C4-2B (cell line): ENCODE data around the gene AP1M1.

Experiments
- H3K27ac ChIP-seq: fragments of 450-650 bp; 2 replicates; pipeline ENCODE4 v1.5.1; 2017
- ZFX ChIP-seq: fragments of 450-650 bp; IDR thresholded peaks from 2 replicates; pipeline ENCODE4 v1.6.1; 2017
- TF ChIP-seq, protein P1 (sequence below): fragments of 450-650 bp; conservative IDR thresholded peaks from 2 replicates; pipeline ENCODE4 v1.5.1; 2017; ENCODE audit warnings: mild to moderate bottlenecking

The AP1M1 gene

DNA sequence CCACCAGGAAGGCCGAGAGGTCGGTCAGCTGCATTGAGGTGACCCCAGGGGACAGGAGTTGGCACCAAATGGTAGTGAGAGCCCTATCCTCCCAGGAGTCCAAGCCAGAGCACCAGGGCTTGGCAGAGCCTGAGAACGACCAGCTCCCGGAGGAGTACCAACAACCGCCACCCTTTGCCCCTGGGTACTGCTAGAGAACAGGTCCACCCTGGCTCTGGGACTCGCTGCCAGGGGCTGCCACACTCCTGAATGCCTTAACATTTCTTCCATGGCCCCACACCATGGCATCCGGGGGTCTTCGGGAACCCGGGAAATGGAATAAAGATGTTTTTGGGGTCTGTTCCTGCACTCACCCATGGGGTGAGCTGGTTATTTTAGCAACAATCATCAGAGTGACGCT lies 40.1 kb upstream of the AP1M1 start:
- TF ChIP-seq, protein P1, sequence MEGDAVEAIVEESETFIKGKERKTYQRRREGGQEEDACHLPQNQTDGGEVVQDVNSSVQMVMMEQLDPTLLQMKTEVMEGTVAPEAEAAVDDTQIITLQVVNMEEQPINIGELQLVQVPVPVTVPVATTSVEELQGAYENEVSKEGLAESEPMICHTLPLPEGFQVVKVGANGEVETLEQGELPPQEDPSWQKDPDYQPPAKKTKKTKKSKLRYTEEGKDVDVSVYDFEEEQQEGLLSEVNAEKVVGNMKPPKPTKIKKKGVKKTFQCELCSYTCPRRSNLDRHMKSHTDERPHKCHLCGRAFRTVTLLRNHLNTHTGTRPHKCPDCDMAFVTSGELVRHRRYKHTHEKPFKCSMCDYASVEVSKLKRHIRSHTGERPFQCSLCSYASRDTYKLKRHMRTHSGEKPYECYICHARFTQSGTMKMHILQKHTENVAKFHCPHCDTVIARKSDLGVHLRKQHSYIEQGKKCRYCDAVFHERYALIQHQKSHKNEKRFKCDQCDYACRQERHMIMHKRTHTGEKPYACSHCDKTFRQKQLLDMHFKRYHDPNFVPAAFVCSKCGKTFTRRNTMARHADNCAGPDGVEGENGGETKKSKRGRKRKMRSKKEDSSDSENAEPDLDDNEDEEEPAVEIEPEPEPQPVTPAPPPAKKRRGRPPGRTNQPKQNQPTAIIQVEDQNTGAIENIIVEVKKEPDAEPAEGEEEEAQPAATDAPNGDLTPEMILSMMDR: no peak
- no peak for TF ChIP-seq ZFX
- H3K27ac ChIP-seq: no peak overlapping the region

DNA sequence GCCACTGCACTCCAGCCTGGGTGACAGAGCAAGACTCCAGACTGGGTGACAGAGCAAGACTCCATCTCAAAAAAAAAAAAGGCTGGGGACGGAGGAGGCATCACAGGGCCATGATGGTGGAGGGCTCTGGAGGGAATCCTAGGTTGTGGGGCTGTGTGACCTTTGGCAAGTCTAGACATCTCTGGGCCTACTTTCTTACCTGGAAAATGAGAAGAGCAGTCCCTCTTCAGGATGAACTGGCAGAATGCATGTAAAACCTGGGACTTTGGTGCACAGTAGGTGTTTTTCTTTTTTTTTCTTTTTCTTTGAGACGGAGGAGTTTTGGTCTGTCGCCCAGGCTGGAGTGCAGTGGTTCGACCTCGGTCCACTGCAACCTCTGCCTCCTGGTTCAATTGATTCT lies 38.1 kb upstream of the AP1M1 start:
- no peak overlapping the region for H3K27ac ChIP-seq
- TF ChIP-seq, protein P1: no peak
- TF ChIP-seq ZFX: no peak

GRCh38 chr19:16160445-16160942 lies 37.2 kb upstream of the AP1M1 start:
- H3K27ac ChIP-seq: no peak overlapping the region
- TF ChIP-seq, protein P1: no peak

GRCh38 chr19:16160943-16161560 lies 36.7 kb upstream of the AP1M1 start:
- no peak for TF ChIP-seq ZFX
- TF ChIP-seq, protein P1: no peak
- no peak overlapping the region for H3K27ac ChIP-seq

DNA sequence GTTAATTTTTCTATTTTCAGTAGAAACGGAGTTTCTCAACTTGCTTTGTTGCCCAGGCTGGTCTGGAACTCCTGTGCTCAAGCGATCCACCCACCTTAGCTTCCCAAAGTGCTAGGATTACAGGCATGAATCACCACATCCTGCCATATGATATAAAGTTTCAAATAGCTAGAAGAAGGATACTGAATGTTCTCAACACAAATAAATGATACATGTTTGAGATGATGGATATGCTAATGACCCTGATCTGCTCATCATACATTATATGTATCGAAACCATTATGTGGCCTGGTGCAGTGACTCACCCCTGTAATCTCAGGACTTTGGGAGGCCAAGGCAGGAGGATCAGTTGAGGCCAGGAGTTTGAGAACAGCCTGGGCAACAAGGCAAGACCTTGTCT lies 35.9 kb upstream of the AP1M1 start:
- TF ChIP-seq, protein P1: no peak
- no peak for TF ChIP-seq ZFX
- no peak overlapping the region for H3K27ac ChIP-seq

DNA sequence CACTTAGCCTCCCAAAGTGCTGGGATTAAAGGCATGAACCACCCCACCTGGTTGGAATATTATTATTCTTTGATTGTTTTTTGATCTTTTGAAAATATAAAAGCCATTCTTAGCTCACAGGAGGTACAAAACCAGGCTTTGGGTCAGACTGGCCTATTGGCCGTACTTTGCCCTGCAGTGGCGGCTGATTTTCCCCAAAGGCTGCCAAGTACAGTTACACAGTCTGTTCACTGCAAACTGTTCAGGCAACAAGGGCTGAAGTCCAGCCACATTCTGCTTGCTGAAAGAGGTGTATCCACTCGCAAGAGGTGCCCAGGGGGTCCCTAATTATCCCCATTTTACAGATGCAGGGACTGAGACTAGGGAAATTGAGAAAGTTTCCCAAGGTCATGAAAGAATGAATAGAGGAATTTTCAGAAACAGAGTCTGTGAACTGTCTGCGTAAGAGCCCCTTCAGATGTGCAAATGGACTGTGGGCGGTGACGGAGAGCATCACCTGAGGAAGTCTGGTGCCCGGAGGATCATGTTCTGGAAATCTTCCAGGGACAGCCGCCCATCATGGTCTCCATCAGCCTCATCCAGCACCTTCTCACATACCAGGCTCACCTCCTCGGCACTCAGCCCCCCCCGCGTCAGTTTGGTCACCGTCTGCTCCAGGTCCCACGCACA lies 33.4 kb upstream of the AP1M1 start:
- no peak for TF ChIP-seq ZFX
- TF ChIP-seq, protein P1: no peak
- no peak overlapping the region for H3K27ac ChIP-seq

- no peak for TF ChIP-seq ZFX
- TF ChIP-seq, protein P1: no peak
- no peak overlapping the region for H3K27ac ChIP-seq
Observed at GRCh38 chr19:16166417-16166816, 31.3 kb upstream of the AP1M1 start.
